DMS53 (cell line): Measurements from ENCODE around the gene ACTL8.

Experiments
- DNase-seq: peaks from one replicate; lab custom pipeline; 2025; lab: John Stamatoyannopoulos, UW

Gene ACTL8

GRCh38 chr1:17845583-17845982, 90.5 kb downstream of the ACTL8 start:
- no peak for DNase-seq

GRCh38 chr1:17846341-17846740, 91.2 kb downstream of the ACTL8 start:
- DNase-seq = no peak

GRCh38 chr1:17847111-17847510, 92.0 kb downstream of the ACTL8 start:
- no peak for DNase-seq

GRCh38 chr1:17849216-17849615, 94.1 kb downstream of the ACTL8 start:
- no peak for DNase-seq

GRCh38 chr1:17851056-17851455, 95.9 kb downstream of the ACTL8 start:
- DNase-seq = no peak

GRCh38 chr1:17852383-17852782, 97.2 kb downstream of the ACTL8 start:
- no peak for DNase-seq

- DNase-seq = no peak
Observed at GRCh38 chr1:17853241-17853935, 98.3 kb downstream of the ACTL8 start.

- no peak for DNase-seq
Observed at GRCh38 chr1:17856496-17857108, 101.5 kb downstream of the ACTL8 start.

- DNase-seq = no peak
Observed at GRCh38 chr1:17857109-17857499, 102.0 kb downstream of the ACTL8 start.

GRCh38 chr1:17857996-17858395, 102.9 kb downstream of the ACTL8 start:
- DNase-seq = no peak

- DNase-seq = no peak
Observed at GRCh38 chr1:17860812-17861211, 105.7 kb downstream of the ACTL8 start.

GRCh38 chr1:17861685-17862084, 106.6 kb downstream of the ACTL8 start:
- no peak for DNase-seq

GRCh38 chr1:17862121-17862520, 107.0 kb downstream of the ACTL8 start:
- DNase-seq = no peak

- DNase-seq = no peak
Observed at GRCh38 chr1:17865912-17866739, 111.0 kb downstream of the ACTL8 start.

- no peak for DNase-seq
Observed at GRCh38 chr1:17866740-17867029, 111.6 kb downstream of the ACTL8 start.

- DNase-seq = no peak
Observed at GRCh38 chr1:17867470-17867869, 112.3 kb downstream of the ACTL8 start.

GRCh38 chr1:17869815-17870214, 114.7 kb downstream of the ACTL8 start:
- no peak for DNase-seq

- no peak for DNase-seq
Observed at GRCh38 chr1:17870679-17871078, 115.5 kb downstream of the ACTL8 start.

- DNase-seq = no peak
Observed at GRCh38 chr1:17873007-17873675, 118.0 kb downstream of the ACTL8 start.

GRCh38 chr1:17874231-17874630, 119.1 kb downstream of the ACTL8 start:
- DNase-seq = no peak

- no peak for DNase-seq
Observed at GRCh38 chr1:17874710-17875109, 119.6 kb downstream of the ACTL8 start.

GRCh38 chr1:17875171-17875881, 120.2 kb downstream of the ACTL8 start:
- DNase-seq = no peak
